GM10266 (cell line): ENCODE measurements around the gene TAF15.

Experiments used
- DNase-seq: peaks from one replicate; pipeline ENCODE4 v3.0.0; 2012; ENCODE audit errors: extremely low spot score
- TF ChIP-seq, protein P1 (sequence below): IDR thresholded peaks from 2 replicates; pipeline ENCODE4 v1.5.1; 2012; ENCODE audit warnings: mild to moderate bottlenecking, low read depth; ENCODE audit not compliant: control insufficient read depth, insufficient read depth; ENCODE audit errors: missing control alignments

TAF15 gene

GRCh38 chr17:35817196-35817595 is 7.9 kb downstream of the TAF15 start:
- no peak for DNase-seq
- TF ChIP-seq, protein P1, sequence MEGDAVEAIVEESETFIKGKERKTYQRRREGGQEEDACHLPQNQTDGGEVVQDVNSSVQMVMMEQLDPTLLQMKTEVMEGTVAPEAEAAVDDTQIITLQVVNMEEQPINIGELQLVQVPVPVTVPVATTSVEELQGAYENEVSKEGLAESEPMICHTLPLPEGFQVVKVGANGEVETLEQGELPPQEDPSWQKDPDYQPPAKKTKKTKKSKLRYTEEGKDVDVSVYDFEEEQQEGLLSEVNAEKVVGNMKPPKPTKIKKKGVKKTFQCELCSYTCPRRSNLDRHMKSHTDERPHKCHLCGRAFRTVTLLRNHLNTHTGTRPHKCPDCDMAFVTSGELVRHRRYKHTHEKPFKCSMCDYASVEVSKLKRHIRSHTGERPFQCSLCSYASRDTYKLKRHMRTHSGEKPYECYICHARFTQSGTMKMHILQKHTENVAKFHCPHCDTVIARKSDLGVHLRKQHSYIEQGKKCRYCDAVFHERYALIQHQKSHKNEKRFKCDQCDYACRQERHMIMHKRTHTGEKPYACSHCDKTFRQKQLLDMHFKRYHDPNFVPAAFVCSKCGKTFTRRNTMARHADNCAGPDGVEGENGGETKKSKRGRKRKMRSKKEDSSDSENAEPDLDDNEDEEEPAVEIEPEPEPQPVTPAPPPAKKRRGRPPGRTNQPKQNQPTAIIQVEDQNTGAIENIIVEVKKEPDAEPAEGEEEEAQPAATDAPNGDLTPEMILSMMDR: no peak

GRCh38 chr17:35819455-35819854 is 10.2 kb downstream of the TAF15 start:
- no peak for DNase-seq
- TF ChIP-seq, protein P1: no peak

GRCh38 chr17:35821308-35821707 is 12.0 kb downstream of the TAF15 start:
- TF ChIP-seq, protein P1: no peak
- no peak for DNase-seq

DNA sequence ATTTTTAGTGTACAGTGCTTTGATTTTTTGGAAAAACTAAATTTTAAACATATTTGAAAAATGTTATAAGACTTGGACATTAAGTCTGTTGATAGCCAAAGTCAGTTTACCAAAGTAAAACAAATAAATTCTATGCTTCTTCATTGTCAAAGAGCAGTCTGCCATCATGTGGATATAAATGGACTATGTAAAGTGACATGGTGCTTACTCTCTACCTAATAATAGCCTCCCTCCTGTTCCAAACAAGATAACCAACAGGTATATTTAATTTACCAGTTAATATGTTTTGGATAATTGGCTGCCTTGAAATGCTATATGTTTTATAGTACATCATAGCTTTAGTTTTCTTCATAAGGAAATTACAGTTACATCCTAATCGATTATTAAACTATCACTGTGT is 15.9 kb downstream of the TAF15 start:
- DNase-seq: no peak
- TF ChIP-seq, protein P1: no peak

DNA sequence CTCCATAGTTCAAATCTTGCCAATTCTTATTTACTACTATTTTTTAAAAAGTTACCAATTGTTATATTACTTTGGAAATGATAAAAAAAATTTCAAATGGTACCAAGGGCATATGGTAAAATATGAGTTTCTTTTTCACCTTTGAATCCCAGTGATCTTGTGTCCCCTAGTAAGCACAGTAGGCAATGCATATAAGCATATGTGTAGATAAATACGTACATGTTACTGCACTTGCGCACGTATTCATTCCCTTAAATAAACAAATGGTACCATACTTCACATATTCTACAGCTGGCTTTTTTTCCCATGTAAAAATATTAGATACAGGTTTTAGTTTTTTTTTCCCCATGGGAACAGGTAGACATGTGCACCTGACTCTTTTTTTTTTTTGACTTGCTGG is 31.8 kb downstream of the TAF15 start:
- TF ChIP-seq, protein P1: no peak
- DNase-seq: no peak

DNA sequence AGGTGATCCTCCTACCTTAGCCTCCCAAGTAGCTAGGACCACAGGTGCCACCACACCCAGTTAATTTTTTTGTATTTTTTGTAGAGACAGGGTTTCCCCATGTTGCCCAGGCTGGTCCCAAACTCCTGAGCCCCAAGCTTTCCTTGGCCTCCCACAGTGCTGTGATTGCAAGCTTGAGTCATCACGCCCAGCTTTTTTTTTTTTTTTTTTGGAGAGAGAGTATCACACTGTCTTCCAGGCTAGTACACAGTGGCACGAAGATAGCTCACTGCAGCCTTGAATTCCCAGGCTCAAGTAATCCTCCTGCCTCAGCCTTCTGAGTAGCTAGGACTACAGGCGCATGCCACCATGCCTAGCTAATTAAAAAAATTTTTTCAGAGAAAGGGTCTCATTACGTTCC is 32.2 kb downstream of the TAF15 start:
- TF ChIP-seq, protein P1: no peak
- no peak for DNase-seq

DNA sequence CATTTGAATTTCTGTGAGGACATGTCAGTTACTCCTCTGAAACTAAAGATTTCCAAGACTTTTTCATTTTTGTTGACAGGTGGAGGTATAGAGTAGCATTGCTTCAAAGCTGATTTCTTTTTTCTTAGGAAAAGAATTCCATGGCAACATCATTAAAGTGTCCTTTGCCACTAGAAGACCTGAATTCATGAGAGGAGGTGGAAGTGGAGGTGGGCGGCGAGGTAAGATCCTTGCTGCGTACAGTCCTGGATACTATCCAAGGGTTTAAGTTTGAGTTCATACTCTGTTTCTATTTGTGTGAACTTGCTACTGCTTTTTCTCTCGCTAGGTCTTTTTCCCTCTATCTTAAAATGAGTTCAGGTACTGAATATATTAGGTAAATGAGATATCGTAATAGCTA is 33.0 kb downstream of the TAF15 start:
- TF ChIP-seq, protein P1: no peak
- no peak for DNase-seq
